GM19468 (cell line): Measurements from ENCODE around the gene TRIB2.

Experiments used
- ATAC-seq: cut with Tn5 transposase; IDR thresholded peaks from one replicate; pipeline ENCODE4 v1.9.1; 2021; ENCODE audit warnings: mild to moderate bottlenecking, moderate library complexity, moderate number of reproducible peaks; ENCODE audit not compliant: unreplicated experiment; ENCODE audit errors: extremely low read depth

The TRIB2 gene

GRCh38 chr2:12694990-12695774, 21.6 kb upstream of the TRIB2 start:
- ATAC-seq = no peak

- no peak for ATAC-seq
These were observed 19.1 kb upstream of the TRIB2 start for GRCh38 chr2:12697617-12698016.

GRCh38 chr2:12700989-12701388, 15.7 kb upstream of the TRIB2 start:
- no peak for ATAC-seq

- ATAC-seq = no peak
These were observed 15.0 kb upstream of the TRIB2 start for GRCh38 chr2:12701786-12702167.

DNA sequence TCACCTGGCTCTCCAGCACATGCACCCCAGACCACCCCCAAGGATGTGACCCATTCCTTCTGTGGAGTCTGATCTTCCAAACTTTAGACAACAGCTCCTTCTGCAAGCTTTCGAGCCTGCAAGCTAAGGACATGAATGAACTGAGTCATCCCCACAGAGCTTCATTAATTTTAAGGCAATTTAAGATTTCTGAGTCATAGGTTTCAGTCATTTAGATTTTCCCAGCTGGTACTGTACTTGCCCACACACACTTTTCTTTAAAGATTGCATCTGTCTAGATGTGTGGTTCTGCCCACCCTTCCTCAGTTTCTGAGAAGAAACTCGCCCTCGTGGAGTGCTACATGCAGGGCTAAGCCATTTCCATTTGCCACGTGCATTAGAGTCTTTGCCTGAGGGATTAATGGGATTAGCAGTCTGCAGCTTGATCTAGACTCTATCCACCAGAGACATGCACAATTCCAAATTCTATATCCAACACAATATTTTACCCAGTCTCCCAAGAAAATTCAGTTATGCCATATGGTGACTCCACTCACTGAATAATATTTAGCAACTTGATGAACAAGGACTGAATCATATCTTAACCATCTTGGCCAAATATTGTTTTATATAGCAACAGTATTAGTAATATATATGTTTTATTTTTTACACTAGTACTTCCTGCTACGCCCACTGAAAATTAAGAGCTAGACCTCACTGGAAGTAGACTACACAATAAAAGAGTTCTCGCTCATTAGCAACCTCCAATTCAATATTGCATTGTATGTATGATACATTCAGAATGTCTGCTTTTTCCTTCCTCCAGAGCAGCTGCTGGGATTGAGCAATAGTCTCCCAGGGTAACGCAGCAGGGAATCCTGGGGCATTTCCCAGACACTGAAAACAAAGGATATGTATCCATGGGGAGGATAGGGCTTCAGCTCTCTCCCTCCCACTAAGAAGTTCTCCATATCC, 14.3 kb upstream of the TRIB2 start:
- no peak for ATAC-seq

DNA sequence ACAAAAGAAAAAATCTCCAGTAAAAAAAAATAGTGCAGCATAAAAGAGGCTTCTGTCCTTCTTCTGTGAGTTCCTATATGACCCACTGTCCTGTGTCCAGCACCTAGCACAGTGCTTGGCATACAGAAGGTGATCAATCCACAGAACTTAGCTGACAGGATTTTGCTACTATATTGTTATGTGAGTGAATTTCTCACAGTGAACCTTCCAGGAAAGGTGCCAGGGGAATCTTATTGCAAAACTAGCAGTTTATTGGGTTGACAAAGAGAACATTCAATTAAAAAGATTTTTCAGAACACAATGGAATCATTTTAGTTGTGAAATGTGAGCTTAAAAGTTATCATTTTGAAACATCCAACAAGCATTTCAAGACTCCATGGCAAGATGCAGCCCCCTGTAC, 12.4 kb upstream of the TRIB2 start:
- no peak for ATAC-seq

DNA sequence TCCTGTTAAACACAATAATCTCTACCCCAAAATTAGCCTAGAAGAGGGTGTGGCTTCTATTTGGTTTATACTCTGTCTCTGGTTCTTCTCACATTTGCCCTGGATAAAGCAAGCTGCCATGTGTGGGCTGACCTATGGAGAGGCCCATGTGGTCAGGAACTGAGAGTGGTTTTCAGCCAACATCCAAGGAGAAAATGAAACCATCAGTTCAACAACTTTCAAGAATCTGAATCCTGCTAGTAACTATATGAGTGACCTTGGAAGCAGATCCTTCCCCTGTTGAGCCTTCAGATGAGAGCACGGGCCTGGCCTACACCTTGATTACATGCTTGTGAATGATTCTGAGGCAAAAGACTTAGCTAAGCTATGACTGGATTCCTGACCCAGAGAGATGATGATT, 11.5 kb upstream of the TRIB2 start:
- ATAC-seq = no peak

GRCh38 chr2:12705742-12706141, 11.0 kb upstream of the TRIB2 start:
- ATAC-seq = no peak

DNA sequence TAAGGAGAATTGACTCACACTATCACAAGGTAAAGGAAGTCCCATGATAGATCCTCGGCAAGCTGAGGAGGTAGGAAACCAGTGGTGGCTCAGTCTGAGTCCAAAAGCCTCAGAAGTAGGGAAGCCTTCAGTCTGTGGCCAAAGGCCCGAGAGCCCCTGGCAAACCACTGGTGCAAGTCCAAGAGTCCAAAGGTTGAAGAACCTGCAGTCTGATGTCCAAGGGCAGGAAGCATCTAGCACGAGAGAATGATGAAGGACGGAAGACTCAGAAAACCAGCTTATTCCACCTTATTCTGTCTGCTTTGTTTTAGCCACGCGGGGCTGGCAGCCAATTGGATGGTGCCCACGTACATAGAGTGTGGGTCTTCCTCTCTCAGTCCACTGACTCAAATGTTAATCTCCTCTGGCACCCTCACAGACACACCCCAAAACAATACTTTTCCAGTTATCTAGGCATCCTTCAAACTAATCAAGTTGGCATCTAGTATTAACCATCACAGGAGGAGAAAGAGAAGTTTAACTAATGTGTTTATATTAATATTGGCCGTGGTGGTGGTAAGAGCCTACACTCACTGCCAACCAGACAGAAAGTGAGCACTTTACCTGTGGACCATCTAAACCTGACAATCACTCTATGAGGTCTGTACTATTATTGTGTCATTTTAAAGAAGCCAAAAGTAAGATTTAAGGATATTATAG, 8.1 kb upstream of the TRIB2 start:
- ATAC-seq = no peak

DNA sequence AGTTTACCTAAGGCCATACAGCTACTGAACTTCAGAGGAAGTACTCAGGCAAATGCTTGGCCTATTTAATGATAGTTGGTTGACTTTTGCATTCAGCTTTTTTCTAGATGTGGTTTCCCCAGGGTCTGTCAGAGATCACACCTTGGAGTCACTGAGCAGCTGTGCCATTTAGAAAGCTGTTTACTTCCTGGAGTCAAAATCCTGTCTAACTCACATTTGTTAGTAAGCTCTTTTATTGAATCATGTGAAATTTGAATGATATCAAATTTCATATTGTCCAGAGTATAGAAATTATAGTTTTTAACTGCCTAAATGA, 7.6 kb upstream of the TRIB2 start:
- ATAC-seq = no peak

DNA sequence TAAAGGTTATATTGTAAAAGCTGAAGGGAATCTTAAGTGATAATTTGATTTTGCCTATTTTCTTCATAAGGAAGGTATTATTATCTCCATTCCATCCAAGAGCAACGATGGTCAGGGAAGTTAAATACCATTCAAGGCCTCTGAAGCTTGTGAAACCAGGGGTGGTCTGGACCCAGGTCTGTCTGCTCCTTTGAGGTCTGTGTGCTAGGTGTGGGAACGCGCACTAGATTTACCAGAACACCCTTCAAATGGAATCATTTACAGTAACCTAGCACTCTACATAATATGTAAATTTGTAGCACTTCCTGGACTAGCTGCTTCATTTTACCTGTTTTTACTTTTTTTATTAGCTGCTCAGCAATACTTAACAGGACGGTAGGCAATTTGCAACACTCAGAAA, 6.4 kb upstream of the TRIB2 start:
- ATAC-seq = no peak

DNA sequence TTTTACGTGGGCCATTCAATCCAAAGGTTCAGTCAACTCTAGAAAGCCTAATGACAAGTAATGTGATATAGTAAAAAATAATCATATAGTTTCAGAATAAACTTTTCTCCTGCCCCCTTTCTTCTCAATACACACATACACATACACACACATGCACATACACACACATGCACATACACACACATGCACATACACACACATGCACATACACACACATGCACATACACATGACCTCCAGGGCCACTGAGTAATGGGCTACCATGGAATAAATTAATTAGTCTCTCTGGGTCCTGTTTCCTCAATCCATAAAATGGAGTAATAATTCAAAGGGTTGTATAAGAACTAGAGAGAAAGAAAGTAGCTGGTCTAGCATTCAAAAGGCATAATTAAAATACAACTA, 5.4 kb upstream of the TRIB2 start:
- ATAC-seq = no peak

- no peak for ATAC-seq
These were observed 3.9 kb upstream of the TRIB2 start for GRCh38 chr2:12712881-12713280.

- ATAC-seq = no peak
These were observed 2.1 kb upstream of the TRIB2 start for GRCh38 chr2:12714391-12715221.

DNA sequence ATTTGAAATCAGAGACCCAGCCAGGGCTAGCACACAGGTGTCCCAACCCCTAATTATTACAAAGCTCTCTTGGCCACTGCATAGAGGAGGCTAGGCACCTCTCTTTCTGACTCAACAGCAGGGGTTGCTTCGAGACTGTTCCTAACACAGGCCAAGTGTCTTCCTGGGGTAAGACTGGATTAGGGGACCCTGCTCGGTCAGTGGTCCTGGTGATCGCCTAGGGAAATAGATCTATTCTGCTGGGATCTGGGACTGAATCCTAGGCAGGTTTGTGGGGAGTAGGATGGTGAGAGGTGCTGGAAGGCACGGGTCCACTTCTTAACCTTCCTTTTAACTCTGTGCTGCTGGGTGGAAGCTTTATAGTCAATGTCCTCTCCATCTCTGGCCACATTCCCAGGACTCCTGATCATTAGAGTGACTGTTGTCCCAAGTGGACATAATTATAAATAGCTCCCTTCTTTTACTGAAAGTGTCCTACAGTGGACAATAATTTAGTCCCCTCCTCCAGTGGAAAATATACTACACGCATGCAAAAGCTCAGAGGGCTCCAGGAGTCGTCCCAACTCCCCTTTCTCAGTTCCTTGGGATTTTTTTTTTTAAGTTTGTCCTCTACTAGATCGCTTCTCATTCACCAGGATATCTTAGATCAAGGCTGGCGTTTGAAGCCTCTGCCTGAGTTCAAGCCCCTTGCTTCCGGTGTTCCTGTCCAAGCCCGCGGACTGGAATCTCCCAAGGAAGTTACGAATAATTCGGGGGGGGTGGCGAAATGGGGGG, 1.3 kb upstream of the TRIB2 start:
- no peak for ATAC-seq

GRCh38 chr2:12716032-12716281, 779 bp upstream of the TRIB2 start:
- no peak for ATAC-seq

DNA sequence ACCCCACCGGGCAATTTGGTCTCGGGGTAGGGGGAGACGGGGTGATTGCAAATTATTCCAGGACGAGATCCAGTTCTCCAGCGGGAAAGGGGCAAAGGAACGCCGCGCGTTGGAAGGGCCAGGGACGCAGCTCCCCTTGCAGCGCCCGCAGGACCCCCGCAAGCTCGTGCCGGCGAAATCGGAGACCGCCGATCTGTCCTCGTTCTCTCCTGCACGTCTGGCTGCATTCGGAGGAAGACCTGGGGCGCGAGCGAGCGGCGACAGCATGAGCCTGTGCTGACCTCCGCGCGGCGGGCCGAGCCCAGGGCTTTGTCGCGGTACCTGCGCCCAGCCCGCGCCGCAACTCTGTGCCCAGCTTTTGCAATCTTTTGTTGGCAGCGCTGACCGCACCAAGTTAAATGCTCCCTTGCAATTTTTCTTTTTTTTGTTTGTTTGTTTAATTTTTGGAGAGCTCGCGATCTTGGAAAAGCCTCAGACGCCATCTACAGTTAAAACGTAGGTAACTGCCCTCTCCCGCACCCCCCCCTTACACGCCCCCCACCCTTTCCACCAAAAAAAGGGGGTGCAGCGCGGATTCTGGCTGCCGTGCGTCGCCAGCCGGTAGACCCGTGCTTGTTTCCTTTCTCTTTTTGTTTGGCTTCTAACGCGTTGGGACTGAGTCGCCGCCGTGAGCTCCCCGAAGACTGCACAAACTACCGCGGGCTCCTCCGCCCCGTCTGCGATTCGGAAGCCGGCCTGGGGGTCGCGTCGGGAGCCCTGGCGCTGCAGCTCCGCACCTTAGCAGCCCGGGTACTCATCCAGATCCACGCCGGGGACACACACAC, 667 bp downstream of the TRIB2 start:
- no peak for ATAC-seq

DNA sequence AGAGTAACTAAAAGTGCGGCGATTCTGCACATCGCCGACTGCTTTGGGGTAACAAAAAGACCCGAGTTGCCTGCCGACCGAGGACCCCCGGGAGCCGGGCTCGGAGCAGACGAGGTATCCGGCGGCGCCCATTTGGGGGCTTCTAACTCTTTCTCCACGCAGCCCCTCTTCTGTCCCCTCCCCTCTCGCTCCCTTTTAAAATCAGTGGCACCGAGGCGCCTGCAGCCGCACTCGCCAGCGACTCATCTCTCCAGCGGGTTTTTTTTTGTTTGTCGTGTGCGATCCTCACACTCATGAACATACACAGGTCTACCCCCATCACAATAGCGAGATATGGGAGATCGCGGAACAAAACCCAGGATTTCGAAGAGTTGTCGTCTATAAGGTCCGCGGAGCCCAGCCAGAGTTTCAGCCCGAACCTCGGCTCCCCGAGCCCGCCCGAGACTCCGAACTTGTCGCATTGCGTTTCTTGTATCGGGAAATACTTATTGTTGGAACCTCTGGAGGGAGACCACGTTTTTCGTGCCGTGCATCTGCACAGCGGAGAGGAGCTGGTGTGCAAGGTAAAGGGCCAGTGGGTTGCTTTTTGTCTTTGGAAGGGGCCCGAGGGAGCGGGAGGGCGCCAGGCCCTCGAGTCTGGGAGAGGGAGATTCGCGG, 1.4 kb downstream of the TRIB2 start:
- no peak for ATAC-seq
